ENCODE results near the gene CLCN6.

The CLCN6 gene

GRCh38 chr1:11805422-11806306 is at the start of gene CLCN6, which contains the start of gene MTHFR:
Gene CLCN6, plus strand, starts transcription at chr1:11806191. Its CDS starts 72 bp downstream, at chr1:11806263.
Gene MTHFR, minus strand, starts transcription at chr1:11805964. Its CDS starts 2,848 bp downstream, at chr1:11803116.
- DNase-seq: peak; percentile 82

GRCh38 chr1:11757047-11757446 is 48.9 kb upstream of the CLCN6 start:
- DNase-seq: no peak

- no peak for DNase-seq
Measured at GRCh38 chr1:11759791-11760190, 46.2 kb upstream of the CLCN6 start.

GRCh38 chr1:11761285-11761684 is 44.7 kb upstream of the CLCN6 start:
- no peak for DNase-seq

- no peak for DNase-seq
Measured at GRCh38 chr1:11761988-11762406, 44.0 kb upstream of the CLCN6 start, which contains the start of gene C1orf167. Gene C1orf167, plus strand, starts transcription at chr1:11762193. Its CDS starts 2,208 bp downstream, at chr1:11764401.

GRCh38 chr1:11764115-11764514 is 41.9 kb upstream of the CLCN6 start:
- DNase-seq: no peak

- DNase-seq: no peak
Measured at GRCh38 chr1:11764519-11764918, 41.5 kb upstream of the CLCN6 start.

GRCh38 chr1:11765661-11766428 is 40.1 kb upstream of the CLCN6 start:
- no peak for DNase-seq

- DNase-seq: no peak
Measured at GRCh38 chr1:11766429-11766776, 39.6 kb upstream of the CLCN6 start.

GRCh38 chr1:11767922-11768704 is 37.9 kb upstream of the CLCN6 start:
- no peak for DNase-seq

GRCh38 chr1:11768821-11769220 is 37.2 kb upstream of the CLCN6 start:
- no peak for DNase-seq

GRCh38 chr1:11769274-11769673 is 36.7 kb upstream of the CLCN6 start:
- no peak for DNase-seq

- DNase-seq: no peak
Measured at GRCh38 chr1:11770011-11770410, 36.0 kb upstream of the CLCN6 start.

GRCh38 chr1:11771481-11772043 is 34.4 kb upstream of the CLCN6 start:
- no peak for DNase-seq

- no peak for DNase-seq
Measured at GRCh38 chr1:11772458-11772857, 33.5 kb upstream of the CLCN6 start.

- no peak for DNase-seq
Measured at GRCh38 chr1:11774753-11775152, 31.2 kb upstream of the CLCN6 start.

GRCh38 chr1:11777658-11778322 is 28.2 kb upstream of the CLCN6 start:
- DNase-seq: no peak

GRCh38 chr1:11778336-11778735 is 27.7 kb upstream of the CLCN6 start:
- no peak for DNase-seq

- DNase-seq: no peak
Measured at GRCh38 chr1:11778844-11779623, 27.0 kb upstream of the CLCN6 start.

- DNase-seq: no peak
Measured at GRCh38 chr1:11779715-11780379, 26.1 kb upstream of the CLCN6 start.
